Fibroblast of the conjunctiva (primary cell): ENCODE data around the gene CFAP77.
A peak's percentile ranks its signal among the peaks of the same experiment; 100 is the strongest.

Experiments used
- DNase-seq: peaks from one replicate; pipeline ENCODE4 v3.0.0-alpha.2; 2010; ENCODE audit warnings: low read depth

CFAP77 gene

GRCh38 chr9:132597073-132597775 is 187.2 kb downstream of the CFAP77 start:
- DNase-seq: no peak

- no peak for DNase-seq
These were observed 190.4 kb downstream of the CFAP77 start for GRCh38 chr9:132600326-132600984.

GRCh38 chr9:132602207-132602606 is 192.2 kb downstream of the CFAP77 start:
- DNase-seq: no peak

GRCh38 chr9:132605387-132605786 is 195.4 kb downstream of the CFAP77 start:
- no peak for DNase-seq

GRCh38 chr9:132606066-132606465 is 196.1 kb downstream of the CFAP77 start:
- DNase-seq: no peak

- no peak for DNase-seq
These were observed 199.2 kb downstream of the CFAP77 start for GRCh38 chr9:132609184-132609583.

GRCh38 chr9:132609829-132610228 is 199.8 kb downstream of the CFAP77 start:
- peak; percentile 76 for DNase-seq

- no peak for DNase-seq
These were observed 200.7 kb downstream of the CFAP77 start for GRCh38 chr9:132610661-132611060.

- no peak for DNase-seq
These were observed 204.3 kb downstream of the CFAP77 start for GRCh38 chr9:132614324-132614723.

GRCh38 chr9:132615774-132616173 is 205.8 kb downstream of the CFAP77 start:
- DNase-seq: no peak

GRCh38 chr9:132616725-132617124 is 206.7 kb downstream of the CFAP77 start:
- DNase-seq: no peak

GRCh38 chr9:132622159-132622558 is 212.1 kb downstream of the CFAP77 start:
- no peak for DNase-seq
